ENCODE results near the gene DNAI4. TPM values are rescaled to one million over a fixed set of nuclear protein-coding genes. Genes with fewer than 3 reads are reported as not detected.

The DNAI4 gene
- total and polyA plus RNA-seq, 2 of the 8 experiments (the other 6 are each of a cell fraction or from before 2014, with no cell fraction given) = 0.32 to 2.1 TPM

DNA sequence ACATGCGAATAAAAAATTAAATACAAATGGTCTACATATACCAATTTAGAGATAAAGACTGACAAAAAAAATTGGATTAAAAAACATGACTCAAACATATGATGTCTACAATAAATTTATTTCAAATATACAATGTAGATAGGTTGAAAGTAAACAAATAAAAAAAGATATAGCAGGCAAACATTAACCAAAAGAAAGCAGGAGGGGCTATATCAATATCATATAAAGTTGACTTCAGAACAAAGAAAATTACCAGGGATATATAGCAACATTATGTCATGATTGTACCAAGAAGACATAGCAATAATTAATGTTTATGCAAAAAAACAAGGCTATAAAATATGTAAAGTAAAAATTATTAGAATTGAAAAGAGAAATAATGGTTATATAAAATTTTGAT, 73.7 kb downstream of the DNAI4 start:
- H4K20me1 ChIP-seq (replicated peaks in 1 of 2; ENCODE audit: control insufficient read depth in 1 of 2, insufficient read depth in 2 of 2, low read length in 2 of 2) = no peaks in the 10 kb centered on the region
- no peaks in the 10 kb centered on the region for H3K79me1 ChIP-seq (ENCODE audit: low read depth, low read length)
- no peak overlapping the region for H2BK15ac ChIP-seq (ENCODE audit: low read length)
- no peak overlapping the region for H3K27ac ChIP-seq (ENCODE audit: low read depth, low read length)
- no peak overlapping the region for H2BK5ac ChIP-seq (ENCODE audit: low read depth, low read length)
- no peaks in the 10 kb centered on the region for H3K36me3 ChIP-seq (ENCODE audit: control insufficient read depth in 2 of 4, insufficient read depth in 4 of 4, low read length in 3 of 4)
- H2BK120ac ChIP-seq (replicated peaks; ENCODE audit: low read depth, low read length) = no peak overlapping the region
- no peak overlapping the region for H2AFZ ChIP-seq (ENCODE audit: low read length)
- no peaks in the 10 kb centered on the region for H3K23me2 ChIP-seq (ENCODE audit: low read depth, low read length)
- H3K23ac ChIP-seq (ENCODE audit: insufficient read length) = no peak overlapping the region
- WGBS, 2 experiments (ENCODE audit: extremely low coverage in 1 of 2, insufficient coverage in 1 of 2, insufficient read length in 1 of 2, insufficient replicate concordance in 2 of 2, low coverage in 1 of 2, low lambda C conversion rate in 2 of 2, missing lambda C conversion rate in 1 of 2) = 91% methylated on average over 1 of the region's 1 CpG; no CpG with 5 or more reads in 1 of the 2 experiments
- H2BK20ac ChIP-seq (ENCODE audit: low read length) = no peak overlapping the region
- no peak for FAIRE-seq
- no peak overlapping the region for H3K56ac ChIP-seq (replicated peaks; ENCODE audit: insufficient read length, low read depth, low read length)
- no peak overlapping the region for H4K8ac ChIP-seq (ENCODE audit: extremely low read depth, insufficient read depth, low read length)
- no peak for DNase-seq (ENCODE audit: low read depth in 1 of 2, low spot score in 2 of 2)
- no peak overlapping the region for H3K14ac ChIP-seq (ENCODE audit: insufficient read length)
- no peak overlapping the region for H3K4me3 ChIP-seq (ENCODE audit: extremely low read depth in 1 of 4, insufficient read depth in 2 of 4, low read depth in 3 of 4, low read length in 4 of 4)
- H3K4ac ChIP-seq (replicated peaks; ENCODE audit: insufficient read length, low read depth, low read length) = no peak overlapping the region
- no peaks in the 10 kb centered on the region for H3K4me1 ChIP-seq (replicated peaks in 1 of 4; ENCODE audit: control insufficient read depth in 3 of 4, insufficient read depth in 4 of 4, low read length in 3 of 4)
- no peak overlapping the region for H4K91ac ChIP-seq (replicated peaks; ENCODE audit: insufficient read length, low read length)
- POLR2A ChIA-PET (ENCODE audit: partially characterized antibody) = no interaction called here
- no peaks in the 10 kb centered on the region for H3K27me3 ChIP-seq (replicated peaks in 1 of 4; ENCODE audit: control insufficient read depth in 3 of 4, extremely low read depth in 1 of 4, insufficient read depth in 3 of 4, low read length in 3 of 4)
- no peak overlapping the region for H2BK12ac ChIP-seq (ENCODE audit: low read depth, low read length)
- no peak overlapping the region for H3K18ac ChIP-seq (ENCODE audit: extremely low read depth, low read length)
- H3K4me2 ChIP-seq (ENCODE audit: insufficient read depth in 1 of 2, low read depth in 2 of 2, low read length in 2 of 2) = no peak overlapping the region
- no peak overlapping the region for H4K5ac ChIP-seq (ENCODE audit: insufficient read length, low read depth, low read length)
- no peaks in the 10 kb centered on the region for H3K9me3 ChIP-seq (ENCODE audit: insufficient read depth in 2 of 2, low read depth in 1 of 2, low read length in 1 of 2)
- no peaks in the 10 kb centered on the region for H3K79me2 ChIP-seq (ENCODE audit: control insufficient read depth in 1 of 2, insufficient read depth in 2 of 2, low read length in 2 of 2)
- H2AK5ac ChIP-seq (ENCODE audit: low read depth, low read length) = no peak overlapping the region
- H3K9ac ChIP-seq (replicated peaks in 1 of 4; ENCODE audit: extremely low read depth in 1 of 4, low read depth in 3 of 4, low read length in 3 of 4) = no peak overlapping the region
- CTCF ChIA-PET (ENCODE audit: partially characterized antibody) = no interaction called here
- no peak for TF ChIP-seq CHD1 (IDR thresholded peaks at IDR 0.05; ENCODE audit: low read depth, low read length)
- no peak for TF ChIP-seq CTCF (IDR thresholded peaks at IDR 0.05; ENCODE audit: control extremely low read depth in 1 of 3, insufficient read depth in 1 of 3, low read depth in 1 of 3, low read length in 3 of 3)
- no peak for TF ChIP-seq FOSL1 (IDR thresholded peaks at IDR 0.05; ENCODE audit: insufficient read depth, low read depth, low read length)
- no peak for TF ChIP-seq NANOG (IDR thresholded peaks at IDR 0.05; ENCODE audit: insufficient read depth, low read depth, low read length, poor library complexity, severe bottlenecking)
- no peak for TF ChIP-seq KDM4A (IDR thresholded peaks at IDR 0.05; ENCODE audit: low read depth, low read length, severe bottlenecking)
- TF ChIP-seq CTBP2 (IDR thresholded peaks at IDR 0.05; ENCODE audit: borderline replicate concordance, insufficient read depth, insufficient read length, low read length) = no peak
- no peak for TF ChIP-seq TBP (IDR thresholded peaks at IDR 0.05; ENCODE audit: low read depth, low read length)
- no peak for TF ChIP-seq RNF2 (IDR thresholded peaks at IDR 0.05; ENCODE audit: borderline replicate concordance, low read depth, low read length, missing control alignments, poor library complexity, severe bottlenecking)
- no peak for TF ChIP-seq RAD21 (IDR thresholded peaks at IDR 0.05 in 1 of 2, conservative IDR thresholded peaks at IDR 0.05 in 1 of 2; ENCODE audit: low read depth in 2 of 2, low read length in 2 of 2)
- TF ChIP-seq SP4 (IDR thresholded peaks at IDR 0.05; ENCODE audit: low read length) = no peak
- TF ChIP-seq RXRA (IDR thresholded peaks at IDR 0.05; ENCODE audit: insufficient read depth, low read depth, low read length) = no peak

Data from H1 (cell line).